Mucosa of descending colon (tissue), 3 donors: ENCODE data around the gene TNFRSF12A. TPM values are rescaled to one million over a fixed set of nuclear protein-coding genes. Genes with fewer than 3 reads are reported as not detected.
A peak's percentile ranks its signal among the peaks of the same experiment; 100 is the strongest.

ENCODE experiments used
- ATAC-seq: fragments of 200-7000 bp; cut with Tn5 transposase; one replicate; pipeline ENCODE4 v1.9.1; 2020; ENCODE audit warnings: mild to moderate bottlenecking, moderate library complexity
- DNase-seq, 3 donors: peaks; one replicate each; pipeline ENCODE4 v3.0.0-alpha.2; 2020
- H3K36me3 ChIP-seq: fragments of 200-600 bp; one replicate; pipeline ENCODE4 v1.8.0; 2021; ENCODE audit warnings: low read depth, mild to moderate bottlenecking
- H3K4me1 ChIP-seq: fragments of 200-600 bp; one replicate; pipeline ENCODE4 v1.8.0; 2021; ENCODE audit warnings: low read depth, mild to moderate bottlenecking
- H3K4me3 ChIP-seq: fragments of 200-600 bp; one replicate; pipeline ENCODE4 v1.8.0; 2021; ENCODE audit warnings: mild to moderate bottlenecking
- H3K9me3 ChIP-seq: fragments of 200-600 bp; one replicate; pipeline ENCODE4 v1.8.0; 2021; ENCODE audit warnings: mild to moderate bottlenecking
- CTCF ChIP-seq: fragments of 200-600 bp; IDR thresholded peaks from one replicate; pipeline ENCODE4 v1.8.0; 2022; ENCODE audit warnings: antibody characterized with exemption, mild to moderate bottlenecking
- intact Hi-C, 2 donors: fragments of 100-400 bp; cut with DNase I in 1 of 2; cut with micrococcal nuclease in 1 of 2; formaldehyde crosslinking; loops; one replicate each; pipeline versions ENCODE4 v1.11.0 to v1.11.1; 2022; cut with DNase I, micrococcal nuclease
- total RNA-seq, 3 donors: library from RNA; stranded (reverse); fragmentation: NEBNext Ultra II Directional in 2 of 3; extraction: Animal tissue kit (Norgen Biotek cat#: 25700) in 2 of 3; gene quantifications; one replicate each; pipeline versions ENCODE4 v1.2.1 to v1.2.4, GENCODE V29; 2021 to 2023
- donor health status: DM: no; HTN: no; CAD: no; lungs with moderate emphysema.
- donor health status: DM: no; HTN: no; CAD: no.
- donor health status: DM: no; HTN: yes; CAD: no.

The TNFRSF12A gene
- total RNA-seq, 3 donors from 2014 or later = 5.4 to 8.6 (median 6.7) TPM

GRCh38 chr16:3026609-3027488 lies 6.7 kb downstream of the TNFRSF12A start:
- peaks cover 47% of the 10 kb centered on the region for H3K4me1 ChIP-seq
- ATAC-seq (no peak), DNase-seq (peak in 2 of 3 donors; percentile 52 to 62)
- no peaks in the 10 kb centered on the region for H3K36me3 ChIP-seq
- no peak for TF ChIP-seq CTCF
- no peaks in the 10 kb centered on the region for H3K9me3 ChIP-seq
- no peak overlapping the region for H3K4me3 ChIP-seq
- intact Hi-C loops = no loop called here

GRCh38 chr16:3027489-3027795 lies 7.3 kb downstream of the TNFRSF12A start:
- Histone ChIP-seq H3K9me3 (no peaks in the 10 kb centered on the region), H3K4me1 (peaks cover 47% of the 10 kb centered on the region), H3K36me3 (no peaks in the 10 kb centered on the region), H3K4me3 (no peak overlapping the region)
- intact Hi-C loops = no loop called here
- DNase-seq (peak in 1 of 3 donors; percentile 7), ATAC-seq (no peak)
- no peak for TF ChIP-seq CTCF

- Histone ChIP-seq H3K4me1 (peaks cover 40% of the 10 kb centered on the region), H3K36me3 (no peaks in the 10 kb centered on the region), H3K9me3 (no peaks in the 10 kb centered on the region), H3K4me3 (no peak overlapping the region)
- ATAC-seq (peak; percentile 80), DNase-seq (peak; percentile 91 to 95 (median 95))
- intact Hi-C loops = no loop called here
- TF ChIP-seq CTCF = peak; percentile 95
Observed at GRCh38 chr16:3027983-3028715, 8.0 kb downstream of the TNFRSF12A start.

- Histone ChIP-seq H3K4me1 (peaks cover 37% of the 10 kb centered on the region), H3K4me3 (no peak overlapping the region), H3K36me3 (no peaks in the 10 kb centered on the region), H3K9me3 (no peaks in the 10 kb centered on the region)
- DNase-seq = peak in 2 of 3 donors; percentile 54 to 63
- intact Hi-C loops = no loop called here
- no peak for TF ChIP-seq CTCF
- ATAC-seq = no peak
Observed at GRCh38 chr16:3028716-3029319, 8.7 kb downstream of the TNFRSF12A start.

- intact Hi-C loops = no loop called here
- H3K36me3 ChIP-seq = no peaks in the 10 kb centered on the region
- no peak for TF ChIP-seq CTCF
- H3K9me3 ChIP-seq = no peaks in the 10 kb centered on the region
- DNase-seq (peak in 1 of 3 donors; percentile 50), ATAC-seq (no peak)
- H3K4me3 ChIP-seq = no peak overlapping the region
- peaks cover 34% of the 10 kb centered on the region for H3K4me1 ChIP-seq
Observed at GRCh38 chr16:3029491-3030221, 9.5 kb downstream of the TNFRSF12A start.
